Brain pericyte (primary cell): Measurements from ENCODE around the gene PDE6H.

ENCODE experiments used
- DNase-seq: peaks from one replicate; pipeline ENCODE4 v3.0.0-alpha.2; 2012; ENCODE audit warnings: low read depth, low spot score

PDE6H gene

GRCh38 chr12:14951851-14952250, 21.0 kb upstream of the PDE6H start:
- no peak for DNase-seq

DNA sequence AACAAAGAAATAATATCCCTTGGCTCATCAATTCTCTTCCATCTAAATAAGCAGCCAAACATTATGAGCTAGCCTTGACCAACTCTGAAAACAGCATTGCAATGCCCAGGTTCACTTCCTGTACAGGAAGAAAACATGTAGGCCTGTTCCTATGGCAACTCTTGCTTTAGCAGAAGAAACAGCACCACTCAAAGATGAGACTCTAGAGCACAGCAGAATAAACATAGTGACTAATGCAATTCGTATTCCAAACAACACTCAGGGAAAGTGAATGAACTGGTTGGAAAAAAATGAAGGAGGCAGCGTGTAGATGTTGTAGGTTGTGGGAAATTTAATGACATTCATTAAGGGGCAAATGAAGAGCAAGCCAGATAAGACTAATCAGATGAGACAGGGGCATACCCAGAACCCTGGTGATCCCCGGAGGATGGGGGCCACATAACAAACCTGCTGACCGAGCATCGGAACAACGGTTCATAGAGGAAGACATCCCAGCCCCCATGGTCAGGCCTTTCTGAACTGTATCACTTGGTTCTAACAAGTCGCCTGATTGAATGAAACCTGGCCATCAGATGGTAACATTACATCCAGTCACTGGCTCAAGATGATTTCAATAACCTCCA, 20.4 kb upstream of the PDE6H start:
- peak; percentile 73 for DNase-seq

- DNase-seq = no peak
Observed at GRCh38 chr12:14953752-14954151, 19.1 kb upstream of the PDE6H start.

DNA sequence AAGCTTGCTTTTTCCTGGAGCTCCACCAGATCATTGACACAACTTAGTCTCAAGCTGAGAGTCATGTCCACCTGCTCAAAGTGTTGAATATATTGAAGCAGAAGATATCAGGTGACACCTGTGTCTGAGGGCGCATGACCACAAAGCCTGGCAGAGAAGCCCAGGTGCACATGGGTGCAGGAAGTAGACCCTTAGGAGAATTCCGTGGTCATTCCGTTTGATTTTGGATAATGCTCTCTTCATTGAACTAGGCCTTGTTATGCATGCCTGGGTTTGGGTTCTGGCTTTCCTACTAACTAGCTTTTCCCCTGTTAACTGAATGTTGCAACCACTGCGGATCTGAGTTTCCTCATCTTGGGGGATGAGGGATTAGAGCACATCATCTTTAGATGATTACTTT, 18.6 kb upstream of the PDE6H start:
- DNase-seq = no peak

- DNase-seq = no peak
Observed at GRCh38 chr12:14956024-14956891, 16.6 kb upstream of the PDE6H start.

DNA sequence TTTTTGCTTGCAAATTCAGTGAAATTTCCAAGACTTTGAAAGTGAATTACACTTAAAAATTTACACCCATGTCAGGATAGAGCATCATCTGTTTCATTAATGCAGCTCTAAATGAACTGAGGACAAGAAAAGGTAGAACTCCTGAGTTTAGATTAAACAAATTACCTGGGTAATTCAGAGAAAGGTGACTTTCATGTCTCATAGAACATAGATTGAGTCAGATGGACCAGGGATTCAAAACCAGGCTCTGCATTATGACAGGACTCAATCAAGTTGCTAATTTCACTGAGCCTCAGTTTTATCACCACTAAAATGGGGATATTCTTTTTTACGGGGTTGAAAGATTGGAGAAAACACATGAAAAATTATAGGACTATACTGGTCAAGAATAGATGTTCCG, 15.9 kb upstream of the PDE6H start:
- DNase-seq = no peak

DNA sequence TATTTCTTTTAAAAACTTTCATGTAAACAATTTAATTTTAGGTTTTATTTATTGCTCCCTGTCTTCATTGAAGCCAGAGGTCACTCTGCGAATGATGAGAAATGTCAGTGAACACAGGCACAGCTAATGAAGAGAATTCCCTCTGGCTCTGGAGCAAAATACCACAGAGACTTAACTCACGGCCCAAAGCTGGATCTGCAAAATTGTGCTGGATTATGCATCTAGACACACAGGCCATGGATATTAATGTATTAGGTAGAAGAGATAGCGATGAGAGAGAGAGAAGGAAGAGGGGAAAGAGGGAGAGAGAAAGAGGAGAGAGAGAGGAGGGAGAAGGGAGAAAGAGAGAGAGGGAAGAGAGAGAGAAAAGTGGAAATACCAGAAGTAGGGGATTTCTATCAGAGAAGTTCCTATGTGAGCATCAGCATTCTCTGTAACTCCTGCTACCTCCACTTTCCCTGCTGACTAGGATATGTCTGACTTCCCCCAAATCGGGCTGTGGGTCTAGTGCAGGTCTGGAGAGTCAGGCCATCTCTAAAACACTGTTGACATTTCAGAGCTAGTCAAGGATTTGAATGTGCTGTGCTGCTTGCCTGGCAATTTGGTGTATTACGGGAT, 15.2 kb upstream of the PDE6H start:
- no peak for DNase-seq

DNA sequence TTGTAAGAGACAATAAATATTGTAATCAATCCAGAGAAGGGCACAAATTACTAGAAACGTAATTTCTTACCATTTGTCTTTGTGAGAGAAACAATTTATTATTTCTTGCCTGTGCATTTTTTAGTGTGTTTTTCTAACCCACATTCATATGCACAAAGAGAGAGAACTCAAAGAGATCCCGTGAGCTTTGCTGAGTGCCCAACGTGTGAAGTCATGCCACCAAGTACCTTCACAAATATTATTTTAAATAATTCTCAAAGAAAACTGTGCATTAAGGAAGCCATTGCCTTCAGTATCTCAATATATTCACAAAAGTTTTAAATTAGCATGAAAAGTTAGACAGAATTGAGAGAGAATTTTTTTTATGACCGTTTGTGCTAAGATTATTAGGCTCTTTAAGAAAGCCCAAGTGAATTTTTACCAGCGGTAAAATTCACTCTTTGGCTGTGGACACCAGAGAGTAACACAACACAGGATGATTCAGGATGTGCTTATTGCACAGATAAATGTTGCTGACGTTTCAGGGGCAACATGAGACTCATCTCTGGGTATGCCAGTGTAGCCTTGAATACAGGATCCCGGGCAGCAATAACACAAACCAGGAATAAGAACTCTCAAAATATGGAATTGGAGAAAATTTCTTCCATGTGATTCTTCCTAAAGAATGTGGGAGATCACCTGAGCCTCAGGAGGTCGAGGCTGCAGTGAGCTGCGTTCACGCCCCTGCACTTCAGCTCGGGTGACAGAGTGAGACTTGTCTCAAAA, 14.3 kb upstream of the PDE6H start:
- DNase-seq = no peak

- no peak for DNase-seq
Observed at GRCh38 chr12:14959126-14959440, 13.8 kb upstream of the PDE6H start.

GRCh38 chr12:14959463-14959862, 13.4 kb upstream of the PDE6H start:
- no peak for DNase-seq

GRCh38 chr12:14959916-14960496, 12.8 kb upstream of the PDE6H start:
- DNase-seq = no peak

DNA sequence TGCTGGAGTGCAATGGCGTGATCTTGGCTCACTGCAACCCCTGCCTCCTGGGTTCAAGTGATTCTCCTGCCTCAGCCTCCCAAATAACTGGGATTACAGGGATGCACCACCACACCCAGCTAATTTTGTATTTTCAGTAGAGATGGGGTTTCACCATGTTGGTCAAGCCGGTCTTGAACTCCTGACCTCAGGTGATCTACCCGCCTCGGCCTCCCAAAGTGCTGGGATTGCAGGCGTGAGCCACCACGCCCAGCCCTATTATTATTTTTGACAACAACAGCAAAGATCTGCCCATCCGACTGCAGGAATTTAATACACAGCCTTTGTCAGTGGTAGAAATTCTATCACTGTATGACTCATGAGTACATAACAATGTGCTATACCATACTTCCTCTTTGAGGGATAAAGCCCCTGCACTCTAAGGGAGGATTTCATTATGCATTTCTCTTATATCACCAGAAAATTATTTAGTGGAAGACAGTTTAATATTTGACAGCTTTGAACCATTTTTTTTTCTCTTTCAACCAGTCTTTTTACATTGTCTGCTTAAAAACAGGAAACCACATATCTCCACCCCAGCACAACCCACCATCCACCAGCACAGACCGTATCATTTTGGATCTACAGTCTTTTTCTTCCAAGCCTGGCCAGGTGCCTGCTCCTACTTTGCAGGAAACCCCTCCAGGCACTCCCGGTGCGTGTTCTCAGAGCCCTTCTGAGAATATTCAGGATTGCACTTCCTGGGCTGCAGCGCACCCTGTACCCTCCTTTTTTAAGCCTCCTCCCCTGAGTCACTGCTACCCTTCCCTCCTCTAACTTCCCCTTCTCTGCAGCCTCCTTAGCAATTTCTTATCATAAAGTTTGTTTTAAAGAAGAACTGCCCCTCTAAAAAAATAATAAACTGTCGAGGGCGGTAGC, 12.0 kb upstream of the PDE6H start:
- DNase-seq = no peak

- DNase-seq = no peak
Observed at GRCh38 chr12:14961466-14962152, 11.2 kb upstream of the PDE6H start, which contains the start of gene ARHGDIB. TSS of gene ARHGDIB (minus strand) at chr12:14961601. CDS start at chr12:14950712, 10,889 bp downstream.

GRCh38 chr12:14962153-14962539, 10.7 kb upstream of the PDE6H start:
- no peak for DNase-seq

GRCh38 chr12:14962797-14963196, 10.0 kb upstream of the PDE6H start:
- no peak for DNase-seq

- no peak for DNase-seq
Observed at GRCh38 chr12:14963520-14963919, 9.3 kb upstream of the PDE6H start.

DNA sequence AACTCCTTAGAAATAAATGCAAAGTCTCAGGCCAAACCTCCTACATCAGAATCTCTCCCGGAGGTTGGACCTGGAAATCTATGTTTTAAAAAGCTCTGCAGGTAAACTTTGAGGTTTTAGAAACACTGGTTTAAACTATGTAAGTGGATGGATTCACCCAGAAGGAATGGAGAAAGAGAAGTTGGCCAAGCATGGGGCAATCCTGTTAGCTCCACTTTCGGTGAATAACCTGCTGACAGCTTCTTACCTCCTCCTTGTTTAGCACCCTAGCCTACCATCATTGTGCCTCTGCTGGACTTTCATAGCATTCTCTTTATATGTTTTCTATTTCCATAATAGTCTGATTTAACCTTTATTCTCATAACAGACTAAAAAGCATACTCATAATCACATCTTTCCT, 8.4 kb upstream of the PDE6H start:
- no peak for DNase-seq

DNA sequence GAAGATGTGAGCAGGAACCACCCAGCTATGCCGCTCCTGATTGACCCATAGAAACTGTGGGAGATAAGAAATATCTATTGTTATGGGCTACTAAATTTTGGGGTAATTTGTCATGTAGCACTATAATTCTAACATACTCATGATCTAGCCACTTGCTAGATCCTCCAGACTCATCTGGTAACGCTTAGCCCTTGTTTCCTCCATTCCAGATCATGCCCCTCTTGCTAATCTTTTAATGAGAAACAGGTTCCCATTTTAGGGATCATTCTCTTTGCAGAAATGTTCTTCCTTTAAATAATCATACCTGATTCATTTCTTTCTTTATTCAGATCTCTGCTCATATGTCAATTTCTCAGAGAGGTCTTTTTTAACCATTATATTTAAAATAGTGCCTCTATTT, 7.6 kb upstream of the PDE6H start:
- DNase-seq = no peak

DNA sequence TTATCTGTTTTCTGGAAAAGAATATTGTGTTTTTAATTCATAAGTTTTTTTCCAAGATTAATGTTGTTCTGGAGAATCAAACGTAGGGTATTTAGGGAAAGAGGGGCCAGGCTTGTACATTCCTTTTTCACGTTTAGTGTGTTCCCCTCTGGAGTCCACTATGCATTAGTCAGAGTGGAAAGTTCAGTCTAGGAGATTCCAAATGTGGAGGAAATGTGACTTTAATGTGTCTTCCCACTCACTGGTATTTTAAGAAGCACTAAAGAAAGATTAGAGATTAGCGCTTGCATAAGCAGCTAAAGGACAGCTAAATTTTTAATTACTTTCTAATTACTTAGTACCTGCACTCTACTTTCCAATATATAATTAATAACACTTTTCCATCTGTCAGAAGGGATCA, 4.4 kb upstream of the PDE6H start:
- DNase-seq = no peak

DNA sequence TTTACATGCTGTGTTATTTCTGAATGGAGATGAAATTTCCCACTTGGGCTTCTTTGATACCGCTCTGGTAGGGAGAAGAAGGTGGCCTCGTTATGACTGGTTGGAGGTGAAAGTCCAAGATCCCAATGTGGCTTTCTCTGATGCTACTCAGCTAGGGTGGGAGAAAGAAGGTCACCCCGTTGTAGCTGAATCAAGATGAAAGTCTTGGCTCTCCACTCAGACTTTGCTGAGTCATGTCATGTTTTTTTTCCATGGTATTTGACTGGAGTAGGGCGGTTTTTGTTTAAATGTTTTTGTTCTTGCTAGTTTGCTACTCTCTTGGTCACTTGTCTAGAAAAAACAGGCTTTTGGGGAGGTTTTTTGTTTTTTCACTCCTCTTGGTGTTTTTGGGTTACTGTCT, 2.4 kb upstream of the PDE6H start:
- no peak for DNase-seq
